Measurements from ENCODE around the gene TES.

TES gene

DNA sequence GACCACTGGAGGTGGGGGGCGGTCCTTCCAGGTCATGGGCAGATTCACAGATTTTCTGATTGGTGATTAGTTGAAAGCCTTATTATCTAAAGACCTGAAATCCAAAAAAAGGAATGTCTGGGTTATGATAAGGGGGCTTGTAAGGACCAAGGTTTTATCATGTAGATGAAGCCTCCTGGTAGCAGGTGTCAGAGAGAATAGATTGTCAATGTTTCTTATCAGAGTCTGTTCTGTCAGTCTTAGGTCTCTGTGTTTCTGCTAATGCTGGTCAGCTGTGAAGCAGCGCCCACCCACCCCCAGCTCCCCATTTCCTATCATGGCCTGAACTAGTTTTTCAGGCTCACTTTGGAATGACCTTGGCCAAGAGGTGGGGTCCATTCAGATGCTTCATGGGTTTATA, 21.2 kb downstream of the TES start:
- no peak for DNase-seq (ENCODE audit: low read depth)
- no peak overlapping the region for H3K4me3 ChIP-seq (ENCODE audit: low read length)
- TF ChIP-seq CTCF (IDR thresholded peaks at IDR 0.05; ENCODE audit: insufficient read depth, low read depth, low read length, missing control alignments): no peak

- no peak for TF ChIP-seq CTCF (IDR thresholded peaks at IDR 0.05; ENCODE audit: insufficient read depth, low read depth, low read length, missing control alignments)
These were observed 21.6 kb downstream of the TES start for GRCh38 chr7:116231949-116232348.

GRCh38 chr7:116232350-116232749, 22.0 kb downstream of the TES start:
- TF ChIP-seq CTCF (IDR thresholded peaks at IDR 0.05; ENCODE audit: insufficient read depth, low read depth, low read length, missing control alignments): no peak
- H3K4me3 ChIP-seq (ENCODE audit: low read length): no peak overlapping the region
- DNase-seq (ENCODE audit: low read depth): no peak

More at GRCh38 chr7:116231949-116232348, 21.6 kb downstream of the TES start:
- H3K4me3 ChIP-seq (ENCODE audit: low read length): no peak overlapping the region
- peak; percentile 51 for DNase-seq (ENCODE audit: low read depth)

- DNase-seq (ENCODE audit: low read depth): no peak
- TF ChIP-seq CTCF (IDR thresholded peaks at IDR 0.05; ENCODE audit: insufficient read depth, low read depth, low read length, missing control alignments): no peak
- no peak overlapping the region for H3K4me3 ChIP-seq (ENCODE audit: low read length)
These were observed 22.6 kb downstream of the TES start for GRCh38 chr7:116232920-116233319.

DNA sequence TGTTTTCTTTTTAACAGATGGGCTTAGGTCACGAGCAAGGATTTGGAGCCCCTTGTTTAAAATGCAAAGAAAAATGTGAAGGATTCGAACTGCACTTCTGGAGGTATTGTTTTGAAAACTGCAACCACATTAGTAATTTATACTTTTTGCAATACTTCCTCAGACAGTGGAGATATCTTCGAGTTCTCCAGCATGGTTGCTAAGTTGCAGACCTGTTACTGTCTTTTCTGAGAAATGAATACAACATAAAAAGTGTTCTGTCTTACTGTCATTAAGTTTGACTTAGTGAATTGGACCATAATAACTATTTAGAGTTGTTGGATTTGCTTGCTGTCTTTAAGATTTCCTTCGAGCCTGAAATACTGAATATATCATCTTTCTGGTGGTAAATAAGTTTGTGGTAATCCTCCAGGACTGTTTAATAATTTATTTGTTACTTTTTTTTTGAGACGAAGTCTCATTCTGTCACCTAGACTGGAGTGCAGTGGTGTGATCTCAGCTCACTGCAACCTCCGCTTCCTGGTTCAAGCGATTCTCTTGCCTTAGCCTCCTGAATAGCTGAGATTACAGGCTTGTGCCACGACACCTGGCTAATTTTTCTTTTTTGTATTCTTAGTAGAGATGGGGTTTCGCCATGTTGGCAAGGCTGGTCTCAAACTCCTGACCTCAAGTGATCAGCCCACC, 24.3 kb downstream of the TES start:
- DNase-seq (ENCODE audit: low read depth): no peak
- H3K4me3 ChIP-seq (ENCODE audit: low read length): no peak overlapping the region
- no peak for TF ChIP-seq CTCF (IDR thresholded peaks at IDR 0.05; ENCODE audit: insufficient read depth, low read depth, low read length, missing control alignments)

GRCh38 chr7:116235380-116235779, 25.0 kb downstream of the TES start:
- no peak for DNase-seq (ENCODE audit: low read depth)
- H3K4me3 ChIP-seq (ENCODE audit: low read length): no peak overlapping the region
- TF ChIP-seq CTCF (IDR thresholded peaks at IDR 0.05; ENCODE audit: insufficient read depth, low read depth, low read length, missing control alignments): no peak

DNA sequence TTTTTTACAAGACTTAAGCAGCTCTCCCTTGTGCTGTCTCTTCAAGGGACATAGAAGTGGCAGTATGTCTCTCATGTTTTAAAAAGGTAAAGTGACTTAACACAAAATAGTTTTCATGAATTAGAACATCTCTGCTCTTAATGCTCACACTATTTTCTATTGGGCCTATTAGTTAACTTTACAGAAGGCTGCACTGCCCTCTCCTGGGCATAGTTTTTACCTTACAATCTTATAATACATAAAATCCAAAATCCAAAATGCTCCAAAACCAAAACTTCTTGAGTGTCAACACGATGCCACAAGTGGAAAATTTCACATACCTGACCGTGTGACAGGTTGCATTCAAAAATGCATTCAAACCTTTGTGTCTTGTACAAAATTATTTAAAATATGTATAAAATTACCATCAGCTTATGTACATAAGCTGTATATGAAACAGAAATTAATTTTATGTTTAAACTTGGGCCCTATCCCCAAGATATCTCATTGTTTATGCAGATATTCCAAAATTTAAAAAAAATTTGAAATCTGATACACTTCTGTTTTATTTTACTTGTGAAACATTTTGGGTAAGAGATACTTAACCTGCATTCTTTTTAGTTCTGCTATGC, 25.8 kb downstream of the TES start:
- TF ChIP-seq CTCF (IDR thresholded peaks at IDR 0.05; ENCODE audit: insufficient read depth, low read depth, low read length, missing control alignments): peak; percentile 51
- H3K4me3 ChIP-seq (ENCODE audit: low read length): no peak overlapping the region
- DNase-seq (ENCODE audit: low read depth): peak; percentile 53
